LNCaP clone FGC (cell line): ENCODE data around the gene HDAC9.
"Not testable (repeated sequence)": the region's sequence is repeated elsewhere in the genome, so short reads cannot be mapped to it uniquely, and the experiment has no call there.

Source experiments
- DNase-seq: peaks from one replicate; pipeline ENCODE4 v3.0.0-alpha.2; 2011; ENCODE audit warnings: low read depth
- H3K4me3 ChIP-seq: 2 replicates; pipeline ENCODE4 v1.5.1; 2011; ENCODE audit warnings: mild to moderate bottlenecking, low read depth, low read length, control low read depth
- TF ChIP-seq, protein P1 (sequence below): IDR thresholded peaks from 2 replicates; pipeline ENCODE4 v1.5.1; 2012; ENCODE audit warnings: mild to moderate bottlenecking; ENCODE audit not compliant: control insufficient read depth, insufficient read depth; ENCODE audit errors: extremely low read depth

HDAC9 gene

DNA sequence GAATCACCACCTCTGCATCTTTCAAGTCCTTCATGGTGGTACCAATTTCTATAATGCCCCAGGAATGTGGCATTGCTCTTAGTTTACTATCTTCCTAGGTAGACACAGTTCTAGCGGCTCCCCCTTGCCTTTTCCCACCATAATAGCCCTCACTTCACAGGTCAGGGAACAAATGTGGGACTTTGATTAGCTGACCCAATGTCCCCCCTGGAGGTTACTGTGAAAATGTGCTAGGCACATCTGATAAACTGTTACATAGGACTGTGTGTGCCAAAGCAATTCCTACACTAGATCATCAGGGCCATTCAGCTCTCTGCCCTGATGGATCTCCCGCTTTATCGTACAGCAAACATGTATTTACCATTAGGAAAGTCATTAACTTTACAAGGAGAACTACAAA is 527.9 kb downstream of the HDAC9 start:
- DNase-seq = no peak
- TF ChIP-seq, protein P1, sequence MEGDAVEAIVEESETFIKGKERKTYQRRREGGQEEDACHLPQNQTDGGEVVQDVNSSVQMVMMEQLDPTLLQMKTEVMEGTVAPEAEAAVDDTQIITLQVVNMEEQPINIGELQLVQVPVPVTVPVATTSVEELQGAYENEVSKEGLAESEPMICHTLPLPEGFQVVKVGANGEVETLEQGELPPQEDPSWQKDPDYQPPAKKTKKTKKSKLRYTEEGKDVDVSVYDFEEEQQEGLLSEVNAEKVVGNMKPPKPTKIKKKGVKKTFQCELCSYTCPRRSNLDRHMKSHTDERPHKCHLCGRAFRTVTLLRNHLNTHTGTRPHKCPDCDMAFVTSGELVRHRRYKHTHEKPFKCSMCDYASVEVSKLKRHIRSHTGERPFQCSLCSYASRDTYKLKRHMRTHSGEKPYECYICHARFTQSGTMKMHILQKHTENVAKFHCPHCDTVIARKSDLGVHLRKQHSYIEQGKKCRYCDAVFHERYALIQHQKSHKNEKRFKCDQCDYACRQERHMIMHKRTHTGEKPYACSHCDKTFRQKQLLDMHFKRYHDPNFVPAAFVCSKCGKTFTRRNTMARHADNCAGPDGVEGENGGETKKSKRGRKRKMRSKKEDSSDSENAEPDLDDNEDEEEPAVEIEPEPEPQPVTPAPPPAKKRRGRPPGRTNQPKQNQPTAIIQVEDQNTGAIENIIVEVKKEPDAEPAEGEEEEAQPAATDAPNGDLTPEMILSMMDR = no peak
- no peak overlapping the region for H3K4me3 ChIP-seq

DNA sequence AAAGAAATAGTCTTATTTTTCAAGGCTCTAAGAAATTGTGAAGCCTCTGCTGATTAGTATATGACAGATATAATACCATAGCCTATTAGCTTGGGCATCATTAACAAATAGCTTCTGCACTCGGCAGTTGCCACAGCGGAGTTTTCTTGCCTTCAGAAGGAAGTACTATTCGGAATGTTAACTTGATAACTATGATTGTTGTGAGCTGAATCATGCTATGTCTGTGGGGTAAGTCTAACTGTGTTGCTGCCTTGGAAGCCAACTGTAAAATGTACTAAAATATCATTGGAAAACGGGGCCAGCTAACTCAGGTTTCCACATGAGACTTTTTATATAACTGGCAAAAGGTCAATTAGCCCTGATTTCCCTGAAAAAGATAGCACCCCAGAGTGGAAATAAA is 528.7 kb downstream of the HDAC9 start:
- no peak overlapping the region for H3K4me3 ChIP-seq
- TF ChIP-seq, protein P1 = no peak
- DNase-seq = no peak

DNA sequence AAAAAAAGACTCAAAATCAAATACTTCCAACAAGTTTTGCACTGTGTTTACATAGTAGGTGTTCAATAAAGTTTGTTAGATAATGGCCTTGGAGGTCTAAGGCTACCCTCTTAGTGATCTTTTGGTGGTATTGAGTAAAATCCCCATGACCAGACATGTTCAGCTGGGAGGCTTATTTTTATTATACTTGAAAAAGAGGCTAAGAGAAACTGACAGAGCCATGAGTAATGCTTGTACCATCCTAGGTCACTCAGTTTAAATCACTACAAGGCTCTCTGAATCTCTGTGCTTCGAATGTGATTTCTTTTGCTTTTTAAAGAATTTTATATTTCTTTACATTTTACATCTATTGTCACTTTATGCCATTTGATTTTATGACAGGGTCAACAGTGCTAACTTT is 531.3 kb downstream of the HDAC9 start:
- H3K4me3 ChIP-seq = no peak overlapping the region
- TF ChIP-seq, protein P1 = no peak
- no peak for DNase-seq

DNA sequence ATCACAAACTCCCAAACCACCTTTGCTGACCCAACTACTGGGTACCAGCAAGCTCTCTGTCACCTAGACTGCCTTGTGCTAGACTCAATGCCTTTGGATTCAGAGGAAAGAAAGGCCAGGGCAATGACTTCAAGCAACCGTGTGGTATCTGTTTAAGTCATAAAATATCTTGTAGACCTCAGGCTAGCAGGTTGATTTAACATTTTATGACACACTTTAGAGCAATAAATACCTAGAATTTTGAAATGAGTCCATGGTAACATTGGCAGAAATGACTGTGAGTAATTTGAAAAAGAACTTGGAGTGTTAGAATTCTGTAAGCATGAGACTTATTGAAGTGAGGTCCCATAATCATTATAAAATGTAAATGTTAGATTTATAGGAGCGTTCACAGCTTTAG is 534.7 kb downstream of the HDAC9 start:
- no peak overlapping the region for H3K4me3 ChIP-seq
- no peak for DNase-seq
- TF ChIP-seq, protein P1 = no peak

DNA sequence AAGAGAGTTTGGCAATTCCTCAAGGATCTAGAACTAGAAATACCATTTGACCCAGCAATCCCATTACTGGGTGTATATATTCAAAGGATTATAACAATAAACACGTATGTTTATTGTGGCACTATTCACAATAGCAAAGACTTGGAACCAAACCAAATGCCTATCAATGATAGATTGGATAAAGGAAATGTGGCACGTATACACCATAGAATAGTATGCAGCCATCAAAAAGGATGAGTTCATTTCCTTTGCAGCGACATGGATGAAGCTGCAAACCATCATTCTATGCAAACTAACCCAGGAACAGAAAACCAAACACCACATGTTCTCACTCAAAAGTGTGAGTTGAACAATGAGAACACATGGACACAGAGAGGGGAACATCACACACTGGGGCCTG is 537.4 kb downstream of the HDAC9 start:
- not testable (repeated sequence) for DNase-seq, H3K4me3 ChIP-seq

DNA sequence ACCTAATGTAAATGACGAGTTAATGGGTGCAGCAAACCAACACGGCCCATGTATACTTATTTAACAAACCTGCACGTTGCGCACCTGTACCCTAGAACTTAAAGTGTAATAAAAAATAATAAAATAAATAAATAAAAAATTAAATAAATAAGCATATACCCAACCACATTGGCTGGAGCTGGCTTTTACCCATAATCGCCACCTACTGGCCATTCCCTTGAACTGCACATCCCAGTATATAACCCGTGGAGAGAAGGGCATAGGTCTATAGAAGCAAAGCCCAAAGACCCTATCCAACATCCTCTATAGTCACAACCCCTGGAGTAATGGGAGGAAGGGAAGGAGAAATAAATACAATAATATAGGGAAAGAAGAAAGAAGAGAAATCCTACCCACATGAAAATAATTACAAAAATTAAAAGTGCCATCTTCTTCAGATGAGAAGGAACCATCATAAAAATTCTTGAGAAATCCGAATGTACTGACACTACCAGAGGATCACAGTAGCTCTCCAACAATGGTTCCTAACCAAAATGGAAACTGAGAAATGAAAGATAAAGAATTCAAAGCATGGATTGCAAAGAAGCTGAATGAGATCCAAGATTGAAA is 556.3 kb downstream of the HDAC9 start:
- DNase-seq = peak; percentile 6
- TF ChIP-seq, protein P1 = peak; percentile 76

More for the DNA sequence above, 556.3 kb downstream of the HDAC9 start:
- no peak overlapping the region for H3K4me3 ChIP-seq
